NCI-H1694 treated with DMSO at 0.1 percent for 48 hours (cell line): ENCODE measurements around the gene VILL.
A peak's percentile ranks its signal among the peaks of the same experiment; 100 is the strongest.
"Not testable (repeated sequence)": the region's sequence is repeated elsewhere in the genome, so short reads cannot be mapped to it uniquely, and the experiment has no call there.

Source experiments
- DNase-seq: peaks from one replicate; lab custom pipeline; 2025; lab: John Stamatoyannopoulos, UW

The VILL gene

DNA sequence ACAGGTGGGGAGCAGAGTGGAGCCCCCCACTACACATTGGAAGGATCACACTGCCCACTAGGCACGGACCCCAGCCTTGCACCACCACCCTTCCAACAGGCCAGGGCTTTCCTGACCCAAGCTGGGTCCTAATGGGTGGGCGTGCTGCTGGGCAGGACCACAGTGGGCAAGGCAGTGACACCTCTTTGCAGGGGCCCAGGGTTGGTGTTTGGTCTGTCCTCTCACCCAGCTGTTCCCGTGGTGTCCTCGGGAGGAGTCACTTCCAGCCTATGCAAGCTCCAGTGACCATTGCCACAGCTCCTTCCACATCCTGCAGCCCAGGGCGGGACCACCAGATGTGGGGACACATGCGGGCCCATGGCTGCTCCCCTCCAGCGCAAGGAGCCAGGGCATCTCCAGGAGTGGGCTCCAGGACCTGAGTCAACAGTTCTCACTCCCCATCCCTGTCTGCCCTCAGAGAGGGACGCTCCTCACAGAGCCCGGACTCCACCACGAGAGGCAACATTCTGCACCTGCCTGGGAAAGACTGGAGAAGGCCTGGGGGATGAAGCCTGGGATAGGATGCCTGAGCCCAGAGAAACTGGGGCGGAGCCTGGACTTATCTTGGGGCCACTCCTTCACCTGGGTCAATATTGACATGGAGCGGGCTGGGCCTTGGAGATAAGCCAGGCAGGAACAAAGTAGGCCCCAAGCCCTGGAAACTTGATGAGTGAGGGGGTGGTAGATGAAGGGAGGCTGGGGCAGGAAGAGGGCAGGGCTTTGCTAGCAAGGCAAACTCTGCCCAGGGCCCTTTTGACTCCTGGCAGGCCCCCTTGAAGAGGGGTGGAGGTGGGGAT, 3.9 kb upstream of the VILL start:
- no peak for DNase-seq

- DNase-seq = no peak
These were observed 3.3 kb upstream of the VILL start for GRCh38 chr3:37987315-37987697.

GRCh38 chr3:37987751-37988179, 2.8 kb upstream of the VILL start:
- no peak for DNase-seq

DNA sequence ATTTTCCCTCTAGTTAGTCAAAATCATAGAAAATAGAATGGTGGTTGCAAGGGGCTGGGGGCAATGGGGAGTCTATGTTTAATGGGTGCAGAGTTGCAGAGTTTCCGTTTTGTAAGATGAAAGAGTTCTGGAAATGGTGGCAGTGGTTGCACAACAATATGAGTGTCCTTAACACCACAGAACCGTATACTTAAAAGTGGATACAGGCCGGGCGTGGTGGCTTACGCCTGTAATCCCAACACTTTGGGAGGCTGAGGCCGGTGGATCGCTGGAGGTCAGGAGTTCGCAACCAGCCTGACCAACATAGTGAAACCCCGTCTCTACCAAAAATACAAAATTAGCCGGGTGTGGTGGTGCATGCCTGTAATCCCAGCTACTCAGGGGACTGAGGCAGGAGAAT, 2.2 kb upstream of the VILL start:
- not testable (repeated sequence) for DNase-seq

- DNase-seq = no peak
These were observed 1.6 kb upstream of the VILL start for GRCh38 chr3:37988931-37989525.

- DNase-seq = no peak
These were observed 635 bp upstream of the VILL start for GRCh38 chr3:37989821-37990480.

DNA sequence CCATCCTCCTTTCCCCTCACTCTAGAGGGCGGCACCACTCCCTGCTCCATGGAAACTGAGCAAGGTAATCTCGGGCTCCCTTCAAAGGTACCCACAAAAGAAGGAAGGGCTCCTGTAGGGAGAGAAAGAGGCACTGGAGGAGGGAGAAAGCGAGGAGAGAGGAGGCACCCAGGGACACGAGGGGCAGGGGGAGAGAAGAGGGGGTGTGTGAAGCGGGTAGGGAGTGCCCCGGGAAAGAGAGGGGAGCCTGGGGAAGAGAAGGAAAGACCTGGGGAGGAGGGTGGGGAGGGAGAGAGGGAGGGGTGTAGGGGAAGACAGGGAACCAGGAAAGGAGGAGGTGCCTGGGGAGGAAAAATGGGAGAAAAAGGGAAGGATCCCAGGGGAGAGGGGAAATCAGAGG, 523 bp downstream of the VILL start:
- no peak for DNase-seq

DNA sequence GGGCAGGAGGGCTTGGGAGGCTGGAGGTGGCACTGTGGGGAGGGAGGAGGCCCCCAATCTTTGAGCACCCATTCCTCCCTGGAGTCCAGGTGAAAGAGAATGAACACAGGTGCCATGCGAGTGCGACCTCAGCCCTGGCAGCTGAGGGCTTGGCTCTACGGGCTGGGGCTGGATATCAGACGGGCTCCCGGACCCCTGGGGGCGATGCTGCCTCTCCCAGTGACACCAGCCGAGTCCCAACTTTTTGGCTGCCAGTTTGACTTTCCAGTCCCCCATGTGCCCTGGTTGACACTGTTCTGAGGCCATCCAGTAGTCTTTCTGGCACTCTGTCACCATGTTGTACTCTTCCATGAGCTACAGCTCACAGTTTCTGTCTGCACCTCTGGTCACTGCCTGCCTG, 1.2 kb downstream of the VILL start:
- no peak for DNase-seq

DNA sequence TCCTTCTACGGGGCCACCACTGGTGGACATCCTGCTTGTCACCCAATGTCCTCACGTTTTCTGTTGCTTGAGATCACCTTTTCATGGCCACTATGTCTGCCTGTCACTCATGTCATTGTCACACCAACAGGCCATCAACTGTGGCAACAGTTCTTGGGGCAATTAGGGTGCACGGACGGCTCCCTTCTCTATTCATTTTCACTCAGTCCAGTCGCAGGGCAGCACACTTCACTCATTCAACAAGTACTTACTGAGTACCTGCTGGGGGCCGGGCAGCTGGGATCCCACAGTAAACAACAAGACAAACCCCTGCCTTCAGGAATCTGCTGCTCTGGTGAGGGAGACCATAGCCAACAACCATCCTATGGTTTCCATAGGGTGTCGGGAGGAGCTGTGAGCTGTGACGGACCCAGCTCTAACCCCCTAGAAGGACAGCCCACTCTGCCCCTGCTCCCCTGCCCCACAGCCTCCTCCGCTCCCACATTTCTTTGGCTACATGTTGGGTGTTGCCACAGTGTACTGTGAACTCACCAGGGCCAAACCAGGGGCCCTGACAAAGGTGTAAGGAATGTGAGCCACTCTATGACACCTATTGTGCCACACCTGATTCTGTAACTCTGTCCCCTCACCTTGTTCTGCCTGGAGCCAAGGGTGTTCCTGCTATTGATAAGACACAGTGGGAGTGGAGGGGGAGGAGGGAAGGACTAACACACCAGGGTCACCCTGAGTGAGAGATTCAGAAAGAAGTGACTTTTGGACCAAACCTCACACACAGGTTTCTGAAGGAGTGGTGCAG, 1.9 kb downstream of the VILL start:
- DNase-seq = no peak

DNA sequence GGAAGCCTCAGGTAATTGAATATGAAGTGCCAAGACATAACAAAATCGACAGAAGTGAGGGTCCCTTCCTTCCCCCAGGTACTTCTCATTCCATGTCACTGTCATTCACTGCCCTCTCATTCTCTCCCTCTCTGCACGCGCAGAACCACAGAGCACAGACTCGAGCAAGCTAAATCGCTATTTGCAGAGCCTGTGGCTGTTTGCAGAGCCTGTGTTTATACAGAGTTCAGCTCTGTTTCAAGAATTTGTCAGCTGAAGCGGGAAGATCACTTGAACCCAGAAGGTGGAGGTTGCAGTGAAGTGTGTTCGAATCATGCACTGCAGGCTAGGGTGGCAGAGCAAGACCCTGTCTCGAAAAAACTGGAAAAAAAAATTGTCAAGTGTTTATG, 2.5 kb downstream of the VILL start:
- DNase-seq = no peak

DNA sequence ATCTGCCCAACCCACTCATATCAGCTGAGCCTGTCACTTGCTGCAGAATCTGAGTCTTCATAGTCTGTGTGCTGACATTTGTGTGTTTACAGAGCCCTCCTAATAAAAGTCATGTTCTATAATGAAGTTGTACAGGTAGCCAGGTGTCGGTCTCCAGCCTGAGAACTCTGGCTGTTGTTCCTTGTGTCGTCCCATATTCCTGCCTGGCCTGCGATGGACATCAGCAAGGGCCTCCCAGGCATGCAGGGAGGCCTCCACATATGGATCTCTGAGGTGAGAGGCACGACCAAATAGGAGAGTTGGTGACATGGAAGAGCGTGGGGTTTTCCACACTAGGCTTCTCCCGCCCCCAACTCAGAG, 2.9 kb downstream of the VILL start:
- no peak for DNase-seq

DNA sequence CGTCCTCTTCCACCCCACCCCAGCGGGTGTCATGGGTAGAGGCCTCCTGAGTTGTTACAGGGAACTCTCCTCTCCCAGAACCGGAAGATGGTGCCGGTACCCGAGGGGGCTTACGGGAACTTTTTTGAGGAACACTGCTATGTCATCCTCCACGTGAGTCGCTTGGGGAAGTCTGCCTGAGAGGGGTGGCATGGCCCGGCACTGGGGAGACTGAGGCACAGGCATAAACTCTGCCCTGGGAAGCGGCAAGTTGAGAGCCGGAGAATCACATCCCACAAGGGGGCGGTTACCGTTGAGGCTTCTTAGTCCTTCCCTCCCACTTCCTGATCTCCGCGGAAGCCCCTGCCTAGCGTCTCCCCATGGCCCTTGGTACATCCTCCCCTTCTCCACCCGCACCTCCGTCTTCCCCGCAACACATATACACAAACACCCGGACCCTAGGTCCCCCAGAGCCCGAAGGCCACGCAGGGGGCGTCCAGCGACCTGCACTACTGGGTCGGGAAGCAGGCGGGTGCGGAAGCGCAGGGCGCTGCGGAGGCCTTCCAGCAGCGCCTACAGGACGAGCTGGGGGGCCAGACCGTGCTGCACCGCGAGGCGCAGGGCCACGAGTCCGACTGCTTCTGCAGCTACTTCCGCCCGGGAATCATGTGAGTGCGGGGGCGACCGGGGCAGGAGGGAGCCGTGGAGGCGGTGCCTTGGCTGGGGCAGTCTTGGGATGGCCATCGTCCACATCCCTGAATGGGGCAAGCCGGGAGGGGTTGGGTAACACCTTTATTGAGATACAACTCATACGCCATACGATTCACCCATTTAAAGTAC, 3.4 kb downstream of the VILL start:
- no peak for DNase-seq

GRCh38 chr3:37994639-37994972, 4.0 kb downstream of the VILL start:
- DNase-seq = no peak

DNA sequence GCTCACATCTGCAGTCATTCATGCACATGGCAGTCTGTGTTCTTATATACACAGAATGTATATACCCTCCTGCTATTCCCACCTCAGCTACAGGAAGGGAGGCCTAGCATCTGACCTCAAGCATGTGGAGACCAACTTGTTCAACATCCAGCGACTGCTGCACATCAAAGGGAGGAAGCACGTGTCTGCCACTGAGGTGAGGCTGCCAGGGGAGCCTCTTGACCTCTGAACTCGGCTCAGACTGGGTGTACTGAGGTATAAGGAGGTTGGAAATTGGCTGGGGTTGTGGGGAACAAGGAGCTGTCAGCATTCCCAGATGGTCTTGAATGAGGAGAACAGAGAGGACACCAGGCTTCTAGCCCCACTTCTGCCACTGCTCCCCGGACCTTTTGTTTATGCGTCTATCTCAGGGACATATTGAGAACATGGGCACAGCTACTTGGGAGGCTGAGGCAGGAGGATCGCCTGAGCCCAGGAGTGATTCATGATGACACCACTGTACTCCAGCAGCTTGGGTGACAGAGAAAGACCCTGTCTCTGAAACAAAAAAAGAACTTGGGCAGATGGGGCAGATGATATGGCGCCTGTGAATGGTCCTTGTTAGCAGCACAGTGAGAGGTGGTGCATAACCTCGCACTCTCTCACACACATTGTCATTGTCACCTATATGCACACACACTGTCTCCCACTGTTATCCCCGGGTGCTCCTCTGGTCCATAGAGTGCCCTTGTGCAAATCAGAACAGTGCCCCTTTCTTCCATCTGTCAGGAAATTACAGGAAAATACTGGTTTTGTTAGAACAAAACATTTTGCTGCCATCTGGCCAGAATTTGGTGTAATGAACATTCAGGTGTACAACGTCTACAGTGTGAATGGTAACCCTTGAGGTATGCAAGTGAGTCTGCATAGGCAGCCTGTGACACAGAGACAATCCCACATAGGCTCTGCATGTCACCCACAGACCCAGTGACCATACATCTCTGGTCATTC, 5.4 kb downstream of the VILL start:
- peak; percentile 35 for DNase-seq

DNA sequence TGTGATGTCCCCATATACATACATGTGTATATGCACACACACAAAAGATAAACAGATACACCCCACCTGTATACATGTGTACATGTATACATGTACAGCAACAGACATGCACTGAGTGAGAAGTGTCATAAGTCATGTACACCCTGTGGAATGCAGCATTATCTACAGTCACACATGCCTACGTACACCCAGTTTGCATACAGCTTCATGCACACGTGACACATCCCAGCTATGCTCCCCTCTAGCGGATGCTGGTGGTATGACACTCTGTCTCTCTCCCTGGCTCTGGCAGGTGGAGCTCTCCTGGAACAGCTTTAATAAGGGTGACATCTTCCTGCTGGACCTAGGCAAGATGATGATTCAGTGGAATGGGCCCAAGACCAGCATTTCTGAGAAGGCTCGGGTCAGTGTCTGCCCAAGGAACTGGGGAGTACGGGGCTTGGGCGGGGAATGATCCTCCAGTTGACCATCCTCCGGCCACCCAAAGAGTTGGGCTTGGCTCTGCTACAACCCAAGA, 6.3 kb downstream of the VILL start:
- peak; percentile 36 for DNase-seq

- no peak for DNase-seq
These were observed 6.8 kb downstream of the VILL start for GRCh38 chr3:37997342-37997741.

GRCh38 chr3:37997791-37998370, 7.3 kb downstream of the VILL start:
- DNase-seq = no peak

GRCh38 chr3:37999836-38000235, 9.2 kb downstream of the VILL start:
- DNase-seq = no peak

GRCh38 chr3:38000242-38000916, 9.8 kb downstream of the VILL start:
- DNase-seq = no peak
